Endothelial cell of hepatic sinusoid (primary cell): ENCODE measurements around the gene CDKAL1.

Experiments
- in situ Hi-C: cut with HindIII; loops from 2 replicates; pipeline ENCODE4 v1.10.0; 2017; ENCODE audit warnings: low sequenced_read_pairs

Gene CDKAL1

GRCh38 chr6:20933057-20933788 lies 399.0 kb downstream of the CDKAL1 start:
- in situ Hi-C loops: no loop called here

GRCh38 chr6:20936949-20937348 lies 402.7 kb downstream of the CDKAL1 start:
- in situ Hi-C loops: no loop called here

DNA sequence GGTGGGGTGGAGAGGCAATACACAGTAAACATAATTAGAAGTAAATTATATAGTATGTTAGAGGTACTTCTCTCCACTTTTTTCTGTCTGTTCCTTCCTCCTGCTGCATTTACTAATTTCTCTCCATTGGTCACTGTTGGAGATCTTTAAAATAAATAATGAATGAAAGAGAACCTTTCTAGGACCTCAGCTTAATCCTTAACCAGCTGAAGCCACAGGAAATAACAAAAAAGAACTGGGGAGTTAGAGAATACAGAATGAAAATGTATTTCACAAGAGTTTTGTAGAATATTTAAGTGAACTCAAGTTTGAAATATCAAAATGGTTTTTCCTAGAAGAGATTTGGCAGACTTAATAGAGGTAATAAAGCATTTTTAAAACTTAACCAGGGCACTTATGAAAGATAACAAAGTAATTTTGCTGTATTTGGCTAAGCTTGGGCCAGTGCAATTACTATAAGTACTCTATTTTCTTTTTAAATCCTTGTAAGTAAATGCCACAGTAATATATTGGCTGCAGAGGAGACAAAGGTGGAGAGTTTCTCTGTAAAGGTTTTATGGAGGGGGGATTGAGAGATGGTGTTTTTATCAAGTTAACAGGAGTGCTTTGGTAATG lies 405.0 kb downstream of the CDKAL1 start:
- in situ Hi-C loops: no loop called here

DNA sequence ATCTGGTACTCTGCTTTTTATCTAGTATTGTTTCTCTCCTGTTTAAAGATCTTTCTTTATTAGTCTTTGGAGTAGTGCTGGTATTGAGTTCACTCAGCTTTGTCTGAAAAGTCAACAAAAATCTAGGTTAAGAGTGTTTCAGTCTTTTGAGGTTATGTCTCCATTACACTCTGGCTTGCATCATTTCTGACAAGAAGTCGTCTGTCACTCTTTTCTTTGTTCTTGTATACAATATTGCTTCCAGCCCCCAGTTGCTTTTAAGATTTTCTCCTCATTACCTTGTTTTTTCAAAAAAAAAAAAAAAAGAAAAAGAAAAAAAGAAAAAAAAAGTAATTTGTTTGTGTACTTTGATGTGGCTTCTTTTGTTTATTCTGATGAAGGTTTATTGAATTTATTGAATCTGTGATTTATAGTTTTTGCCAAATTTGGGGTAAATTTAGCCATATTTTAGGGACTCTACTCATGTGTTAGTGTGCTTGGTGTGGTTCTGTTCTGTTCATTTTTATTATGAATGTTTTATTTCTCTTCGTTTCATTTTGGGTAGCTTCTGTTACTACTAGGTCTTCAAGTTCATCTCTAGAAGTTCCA lies 408.9 kb downstream of the CDKAL1 start:
- in situ Hi-C loops: no loop called here

DNA sequence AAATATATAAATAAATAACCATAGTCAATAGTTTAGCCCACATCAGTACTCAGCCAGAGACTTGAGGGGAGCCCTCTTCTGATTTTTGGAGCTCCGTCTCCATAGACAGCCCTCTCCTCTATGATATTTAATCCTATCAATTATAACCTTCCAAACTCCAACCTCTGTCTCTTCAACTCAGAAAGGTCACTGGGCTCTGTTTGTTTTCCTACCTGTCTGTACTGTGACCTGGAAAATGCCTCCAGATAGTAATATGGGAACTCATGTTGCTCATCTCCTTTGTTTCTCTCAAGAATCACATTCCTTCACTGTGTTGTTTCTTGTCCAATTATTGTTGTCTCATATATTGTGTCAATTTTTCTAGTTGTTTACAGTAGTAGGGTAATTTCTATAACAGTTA lies 409.7 kb downstream of the CDKAL1 start:
- in situ Hi-C loops: no loop called here

DNA sequence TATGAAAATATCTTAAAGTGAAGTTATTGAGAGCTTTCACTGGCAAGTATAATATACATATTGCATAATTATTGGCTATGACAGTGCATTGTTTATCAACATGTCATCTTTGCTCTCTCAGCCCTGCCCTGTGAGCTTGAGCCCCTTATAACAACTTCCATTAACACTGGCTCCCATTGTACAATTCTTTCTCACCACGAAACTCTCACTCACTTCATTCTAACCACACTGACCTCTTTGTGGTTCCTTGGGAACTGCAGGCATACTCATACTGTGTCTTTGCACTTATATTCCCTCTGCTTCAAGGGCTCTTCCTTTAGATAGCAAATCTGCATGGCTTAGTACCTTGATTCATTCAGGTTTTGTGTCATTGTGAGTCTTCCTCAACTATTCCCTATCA lies 411.8 kb downstream of the CDKAL1 start:
- in situ Hi-C loops: no loop called here

DNA sequence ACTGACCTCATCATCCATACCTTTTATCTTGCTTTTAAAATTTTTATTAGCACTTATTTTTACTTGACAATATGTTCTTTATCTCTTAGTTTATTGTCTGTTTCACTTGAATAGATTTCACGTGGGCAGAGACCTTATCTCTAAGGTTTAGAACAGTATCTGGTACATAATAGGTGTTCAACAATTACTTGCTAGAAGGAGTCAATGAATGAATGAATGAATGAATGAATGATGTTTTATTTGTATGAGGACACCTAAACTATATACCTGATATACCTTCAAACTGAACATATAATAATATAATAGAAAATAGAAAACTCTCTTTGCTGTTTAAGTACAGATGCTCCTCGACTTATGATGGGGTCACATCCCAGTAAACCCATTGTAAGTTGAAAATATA lies 412.6 kb downstream of the CDKAL1 start:
- in situ Hi-C loops: no loop called here

DNA sequence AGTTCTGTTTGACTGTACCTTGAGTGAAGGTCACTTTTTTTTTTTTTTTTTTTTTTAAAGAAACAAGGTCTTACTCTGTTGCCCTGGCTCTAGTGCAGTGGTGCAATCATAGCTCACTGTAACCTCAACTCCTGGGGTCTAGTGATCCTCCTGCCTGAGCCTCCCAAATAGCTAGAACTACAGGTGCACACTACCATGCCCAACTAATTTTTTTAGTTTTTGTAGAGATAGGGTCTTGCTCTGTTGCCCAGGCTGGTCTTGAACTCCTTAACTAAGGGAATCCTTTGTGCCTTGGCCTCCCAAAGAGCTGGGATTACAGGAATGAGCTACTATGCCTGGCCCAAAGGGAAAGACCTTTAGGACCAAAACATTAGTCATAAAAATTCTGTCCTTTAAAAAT lies 413.7 kb downstream of the CDKAL1 start:
- in situ Hi-C loops: no loop called here

DNA sequence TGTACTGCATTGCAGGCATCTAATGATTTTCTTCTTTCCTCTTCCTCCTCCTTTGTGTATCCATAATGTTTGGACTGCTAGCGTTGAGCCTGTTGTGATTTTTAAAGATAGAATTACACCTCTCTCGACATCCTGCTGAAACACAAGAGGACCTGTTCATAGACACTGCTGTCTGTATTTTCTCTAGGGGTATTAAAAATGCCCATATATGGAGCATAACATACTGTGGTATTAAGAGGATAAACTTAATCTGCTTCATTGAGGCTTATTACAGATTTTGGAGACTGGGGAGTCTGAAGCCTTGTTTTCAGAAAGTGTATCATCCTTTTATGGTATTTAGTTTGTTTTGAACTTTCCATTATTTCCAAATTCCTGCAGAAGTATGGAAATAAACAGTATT lies 414.3 kb downstream of the CDKAL1 start:
- in situ Hi-C loops: no loop called here

- in situ Hi-C loops: no loop called here
These were observed 414.9 kb downstream of the CDKAL1 start for GRCh38 chr6:20949138-20949537.

- in situ Hi-C loops: no loop called here
These were observed 418.6 kb downstream of the CDKAL1 start for GRCh38 chr6:20952699-20953474.

- in situ Hi-C loops: no loop called here
These were observed 420.1 kb downstream of the CDKAL1 start for GRCh38 chr6:20954315-20954714.

GRCh38 chr6:20955131-20955530 lies 420.9 kb downstream of the CDKAL1 start:
- in situ Hi-C loops: no loop called here

DNA sequence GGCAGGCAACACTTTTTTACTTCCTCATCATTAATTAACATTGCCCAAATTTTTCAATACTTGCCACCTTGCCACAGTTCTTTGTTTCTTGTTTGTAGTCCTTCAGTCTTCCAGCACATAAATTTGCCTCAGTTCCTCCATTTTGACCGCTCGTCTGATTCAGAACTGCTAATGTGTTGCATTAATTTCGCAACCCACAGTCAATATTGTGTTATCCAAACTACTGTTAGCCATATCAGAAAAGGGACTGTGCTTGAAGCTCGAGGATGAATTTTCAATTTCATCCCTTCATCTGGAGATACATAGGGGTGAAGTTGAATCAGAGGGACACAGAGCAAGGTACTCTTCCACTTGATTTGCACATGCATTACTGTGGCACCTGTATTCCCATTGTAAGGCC lies 421.5 kb downstream of the CDKAL1 start:
- in situ Hi-C loops: no loop called here

DNA sequence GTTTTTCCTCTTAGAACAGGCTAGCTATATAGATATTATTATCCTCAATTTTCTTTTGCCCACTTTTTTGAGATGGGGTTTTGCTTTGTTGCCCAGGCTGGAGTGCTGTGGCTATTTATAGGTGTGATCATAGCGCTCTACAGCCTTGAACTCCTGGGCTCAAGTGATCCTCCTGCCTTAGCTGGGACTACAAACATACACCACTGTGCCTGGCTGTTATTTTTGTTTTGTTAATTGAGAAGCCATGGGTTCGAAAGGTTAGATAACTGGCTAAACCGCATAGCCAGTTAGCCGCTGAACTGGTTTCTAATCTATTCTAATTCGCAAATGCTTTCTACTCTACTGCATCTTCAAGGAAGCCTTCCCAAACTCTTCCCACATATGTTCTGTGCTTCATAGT lies 425.8 kb downstream of the CDKAL1 start:
- in situ Hi-C loops: no loop called here

- in situ Hi-C loops: no loop called here
These were observed 431.0 kb downstream of the CDKAL1 start for GRCh38 chr6:20965276-20965675.

GRCh38 chr6:20965915-20966314 lies 431.7 kb downstream of the CDKAL1 start:
- in situ Hi-C loops: no loop called here

- in situ Hi-C loops: no loop called here
These were observed 435.3 kb downstream of the CDKAL1 start for GRCh38 chr6:20969551-20969950.

- in situ Hi-C loops: no loop called here
These were observed 442.2 kb downstream of the CDKAL1 start for GRCh38 chr6:20976391-20976918.

GRCh38 chr6:20978151-20978614 lies 443.9 kb downstream of the CDKAL1 start:
- in situ Hi-C loops: no loop called here

DNA sequence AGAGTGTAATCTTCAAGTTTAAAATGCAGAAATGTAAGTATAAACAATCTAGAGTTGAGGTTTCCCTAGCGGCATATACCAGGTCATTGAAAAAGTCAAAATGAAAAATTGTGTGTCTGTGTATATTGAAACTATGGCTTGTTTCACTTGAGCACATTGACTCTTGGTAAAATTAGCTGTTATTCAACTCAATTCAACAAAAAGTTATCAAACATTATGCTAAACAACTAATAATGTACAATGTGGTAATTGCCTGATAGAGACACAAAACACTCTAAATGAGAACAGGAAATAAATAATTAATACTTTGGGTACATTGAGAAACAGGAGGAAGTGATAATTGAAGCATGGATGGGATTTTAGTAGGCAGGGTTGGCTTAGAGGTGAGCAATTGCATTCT lies 444.8 kb downstream of the CDKAL1 start:
- in situ Hi-C loops: no loop called here
